Hepatocyte (in vitro differentiated cells): ENCODE results near the gene RIC1. TPM values are rescaled to one million over a fixed set of nuclear protein-coding genes. Genes with fewer than 3 reads are reported as not detected.

Experiments used
- DNase-seq: peaks from one replicate; pipeline ENCODE4 v3.0.0-alpha.2; 2016; ENCODE audit warnings: low spot score
- H2AFZ ChIP-seq: fragments of 200-600 bp; sonication (generic); 2 replicates; pipeline ENCODE4 v1.6.0; 2016; ENCODE audit warnings: antibody characterized with exemption, mild to moderate bottlenecking
- H3K27ac ChIP-seq: fragments of 200-600 bp; sonication (generic); 2 replicates; pipeline ENCODE4 v1.5.1; 2016; ENCODE audit warnings: mild to moderate bottlenecking
- H3K27me3 ChIP-seq: fragments of 200-600 bp; sonication (generic); 2 replicates; pipeline ENCODE4 v1.6.1; 2016
- H3K36me3 ChIP-seq: fragments of 200-600 bp; sonication (generic); replicated peaks from 2 replicates; pipeline ENCODE4 v1.5.1; 2016; ENCODE audit warnings: low read depth; ENCODE audit not compliant: insufficient read depth
- H3K4me1 ChIP-seq: fragments of 200-600 bp; sonication (generic); 2 replicates; pipeline ENCODE4 v1.5.1; 2016; ENCODE audit warnings: mild to moderate bottlenecking, moderate library complexity; ENCODE audit not compliant: insufficient read depth
- H3K4me2 ChIP-seq: fragments of 200-600 bp; sonication (generic); 2 replicates; pipeline ENCODE4 v1.6.0; 2016
- H3K4me3 ChIP-seq: fragments of 200-600 bp; sonication (generic); 2 replicates; pipeline ENCODE4 v1.5.1; 2016; ENCODE audit warnings: mild to moderate bottlenecking
- H3K79me2 ChIP-seq: fragments of 200-600 bp; sonication (generic); 2 replicates; pipeline ENCODE4 v1.6.0; 2017; ENCODE audit warnings: mild to moderate bottlenecking
- H3K9me2 ChIP-seq: fragments of 200-600 bp; sonication (generic); replicated peaks from 2 replicates; pipeline ENCODE4 v1.6.0; 2017; ENCODE audit warnings: mild to moderate bottlenecking; ENCODE audit not compliant: insufficient read depth
- H3K9me3 ChIP-seq: fragments of 200-600 bp; sonication (generic); 2 replicates; pipeline ENCODE4 v1.5.1; 2016; ENCODE audit warnings: low read depth, mild to moderate bottlenecking
- H4K20me1 ChIP-seq: fragments of 200-600 bp; sonication (generic); 2 replicates; pipeline ENCODE4 v1.6.0; 2016; ENCODE audit warnings: mild to moderate bottlenecking; ENCODE audit not compliant: insufficient read depth, poor library complexity, severe bottlenecking
- EZH2 ChIP-seq: fragments of 200-600 bp; sonication (generic); IDR thresholded peaks from 2 replicates; pipeline ENCODE4 v1.6.1; 2016; ENCODE audit warnings: antibody characterized with exemption, mild to moderate bottlenecking, borderline replicate concordance
- EZH2phosphoT487 ChIP-seq: fragments of 200-600 bp; sonication (generic); IDR thresholded peaks from one replicate; pipeline ENCODE4 v1.6.1; 2018; ENCODE audit warnings: antibody characterized with exemption, mild to moderate bottlenecking, low read depth, moderate library complexity; ENCODE audit not compliant: unreplicated experiment, severe bottlenecking
- WGBS: methylation state at CpG from one replicate; pipeline ENCODE4 v1.1.6; 2016; ENCODE audit warnings: low lambda C conversion rate; ENCODE audit errors: missing lambda C conversion rate; 5-methylcytosine and 5-hydroxymethylcytosine counted together
- polyA plus RNA-seq: library from polyadenylated mRNA; unstranded; fragments of >200 nt; fragmentation: Nextera tagmentation; extraction: Ambion mirVana; gene quantifications from 2 replicates; pipeline ENCODE4 v1.2.1, GENCODE V29; 2016
- total RNA-seq: library from RNA; depleted of rRNA; stranded (reverse); fragments of >200 nt; gene quantifications from 2 replicates; pipeline ENCODE4 v1.2.3, GENCODE V29; 2014
- TF ChIP-seq, protein P1 (sequence below): fragments of 200-600 bp; sonication (generic); IDR thresholded peaks from 2 replicates; pipeline ENCODE4 v1.5.1; 2016; ENCODE audit warnings: antibody characterized with exemption, mild to moderate bottlenecking; ENCODE audit not compliant: poor library complexity

Gene RIC1
- total and polyA plus RNA-seq, 2 experiments from 2014 or later: 11.2 to 34.9 TPM

DNA sequence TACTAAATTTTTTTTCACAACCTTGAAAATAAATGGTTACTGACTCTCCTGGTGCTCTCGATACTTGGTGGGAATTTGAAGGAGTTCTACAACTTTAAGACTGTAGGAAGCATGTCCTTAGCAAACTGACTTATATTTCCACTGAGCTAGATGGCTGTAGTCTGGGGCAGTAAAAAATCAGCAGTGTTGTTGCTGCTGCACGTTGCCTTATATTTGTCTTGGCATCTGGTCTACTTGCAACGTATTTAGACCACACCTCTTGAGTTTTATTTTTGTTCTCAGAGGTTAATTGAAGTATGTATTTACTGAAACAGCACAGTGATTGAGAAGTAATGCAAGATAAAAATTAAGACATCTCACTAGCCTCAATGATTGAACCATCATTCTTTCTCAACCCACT lies 127.7 kb downstream of the RIC1 start:
- H3K27ac ChIP-seq: no peak overlapping the region
- H3K27me3 ChIP-seq: no peaks in the 10 kb centered on the region
- no peaks in the 10 kb centered on the region for H3K4me1 ChIP-seq
- no peak overlapping the region for H2AFZ ChIP-seq
- no peak overlapping the region for H3K4me2 ChIP-seq
- no peaks in the 10 kb centered on the region for H3K79me2 ChIP-seq
- H3K9me2 ChIP-seq: no peaks in the 10 kb centered on the region
- no peak for DNase-seq
- TF ChIP-seq EZH2phosphoT487: no peak
- TF ChIP-seq, protein P1, sequence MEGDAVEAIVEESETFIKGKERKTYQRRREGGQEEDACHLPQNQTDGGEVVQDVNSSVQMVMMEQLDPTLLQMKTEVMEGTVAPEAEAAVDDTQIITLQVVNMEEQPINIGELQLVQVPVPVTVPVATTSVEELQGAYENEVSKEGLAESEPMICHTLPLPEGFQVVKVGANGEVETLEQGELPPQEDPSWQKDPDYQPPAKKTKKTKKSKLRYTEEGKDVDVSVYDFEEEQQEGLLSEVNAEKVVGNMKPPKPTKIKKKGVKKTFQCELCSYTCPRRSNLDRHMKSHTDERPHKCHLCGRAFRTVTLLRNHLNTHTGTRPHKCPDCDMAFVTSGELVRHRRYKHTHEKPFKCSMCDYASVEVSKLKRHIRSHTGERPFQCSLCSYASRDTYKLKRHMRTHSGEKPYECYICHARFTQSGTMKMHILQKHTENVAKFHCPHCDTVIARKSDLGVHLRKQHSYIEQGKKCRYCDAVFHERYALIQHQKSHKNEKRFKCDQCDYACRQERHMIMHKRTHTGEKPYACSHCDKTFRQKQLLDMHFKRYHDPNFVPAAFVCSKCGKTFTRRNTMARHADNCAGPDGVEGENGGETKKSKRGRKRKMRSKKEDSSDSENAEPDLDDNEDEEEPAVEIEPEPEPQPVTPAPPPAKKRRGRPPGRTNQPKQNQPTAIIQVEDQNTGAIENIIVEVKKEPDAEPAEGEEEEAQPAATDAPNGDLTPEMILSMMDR: no peak
- no peak for TF ChIP-seq EZH2
- 95% methylated on average over 3 of the region's 3 CpGs for WGBS
- no peaks in the 10 kb centered on the region for H4K20me1 ChIP-seq
- no peaks in the 10 kb centered on the region for H3K9me3 ChIP-seq
- H3K4me3 ChIP-seq: no peak overlapping the region
- H3K36me3 ChIP-seq: peaks cover 7% of the 10 kb centered on the region

DNA sequence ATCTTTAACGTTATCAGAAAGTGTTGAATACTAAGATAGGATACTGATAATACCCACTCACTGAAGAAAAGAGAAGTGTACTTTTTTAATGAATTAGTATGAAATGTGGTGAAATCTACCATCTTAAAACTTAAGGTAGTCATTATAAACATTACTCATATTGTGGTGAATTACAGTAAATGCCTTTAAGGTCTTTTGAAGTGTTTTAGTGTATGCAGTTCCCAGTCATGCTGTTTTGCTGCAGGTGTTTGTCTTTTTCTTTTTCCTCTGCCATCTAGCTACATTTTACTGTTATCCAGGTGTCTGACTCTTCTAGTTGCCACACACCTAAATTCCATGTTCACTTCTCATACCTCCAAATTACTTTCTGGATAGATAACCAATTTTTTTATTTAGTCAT lies 131.4 kb downstream of the RIC1 start:
- TF ChIP-seq EZH2 (no peak), EZH2phosphoT487 (no peak)
- TF ChIP-seq, protein P1: no peak

DNA sequence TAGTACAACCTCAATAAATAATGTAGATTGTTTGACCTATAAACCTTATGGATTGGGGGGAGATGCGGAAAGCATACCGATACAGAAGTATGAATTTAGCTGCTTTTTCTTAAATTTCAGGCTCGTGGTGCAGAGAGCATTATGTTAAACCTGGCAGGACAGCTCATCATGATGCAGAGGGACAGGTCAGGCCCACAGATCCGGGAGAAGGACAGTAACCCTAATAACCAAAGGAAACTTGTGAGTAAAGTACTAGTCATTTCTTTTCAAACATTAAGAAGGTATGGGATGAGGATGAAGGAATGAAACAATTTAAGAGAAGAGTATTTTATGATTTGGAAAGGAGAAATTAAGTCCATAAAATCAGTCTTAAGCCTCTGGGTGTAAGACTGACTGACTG lies 133.5 kb downstream of the RIC1 start:
- Histone ChIP-seq H3K9me2 (no peaks in the 10 kb centered on the region), H3K4me1 (no peaks in the 10 kb centered on the region), H3K4me3 (no peak overlapping the region), H3K9me3 (no peaks in the 10 kb centered on the region), H3K36me3 (peaks cover 7% of the 10 kb centered on the region), H3K4me2 (no peak overlapping the region), H4K20me1 (no peaks in the 10 kb centered on the region), H3K27me3 (no peaks in the 10 kb centered on the region), H3K27ac (no peak overlapping the region), H2AFZ (no peak overlapping the region), H3K79me2 (no peaks in the 10 kb centered on the region)
- no peak for TF ChIP-seq EZH2phosphoT487
- TF ChIP-seq, protein P1: no peak
- no peak for TF ChIP-seq EZH2
- WGBS: 98% methylated on average over 4 of the region's 4 CpGs
- DNase-seq: no peak

More for the DNA sequence above, 131.4 kb downstream of the RIC1 start:
- Histone ChIP-seq H2AFZ (no peak overlapping the region), H3K79me2 (no peaks in the 10 kb centered on the region), H3K36me3 (peaks cover 7% of the 10 kb centered on the region), H3K9me2 (no peaks in the 10 kb centered on the region), H3K4me2 (no peak overlapping the region), H3K9me3 (no peaks in the 10 kb centered on the region), H3K4me1 (no peaks in the 10 kb centered on the region), H3K27ac (no peak overlapping the region), H3K4me3 (no peak overlapping the region), H3K27me3 (no peaks in the 10 kb centered on the region), H4K20me1 (no peaks in the 10 kb centered on the region)
- 96% methylated on average over 1 of the region's 1 CpG for WGBS
- DNase-seq: no peak
